Activated B cell treated with CpG ODN at 0.5 μM for 24 hours (primary cell): ENCODE results near the gene ARRB2. TPM values are rescaled to one million over a fixed set of nuclear protein-coding genes. Genes with fewer than 3 reads are reported as not detected.

ENCODE experiments used
- ATAC-seq: fragments of 200-7000 bp; cut with Tn5 transposase; one replicate; pipeline ENCODE4 v1.10.0; 2021; ENCODE audit warnings: low read depth, mild to moderate bottlenecking, moderate library complexity
- CTCF ChIA-PET: fragments of 350-600 bp; sonication (Branson Sonifier 250); formaldehyde crosslinking; loops from one replicate; lab custom pipeline; 2021; ENCODE audit warnings: antibody characterized with exemption; lab: Charles Lee
- POLR2A ChIA-PET: fragments of 350-600 bp; sonication (Branson Sonifier 250); formaldehyde crosslinking; loops from one replicate; lab custom pipeline; 2021; ENCODE audit warnings: antibody characterized with exemption; lab: Charles Lee
- DNase-seq: peaks from one replicate; pipeline ENCODE4 v3.0.0; 2022
- H3K27ac Mint-ChIP-seq: one replicate; pipeline ENCODE4 v1.8.0; 2020; ENCODE audit warnings: mixed read lengths
- H3K27me3 Mint-ChIP-seq: one replicate; pipeline ENCODE4 v1.8.0; 2021; ENCODE audit warnings: mixed read lengths
- H3K36me3 Mint-ChIP-seq: one replicate; pipeline ENCODE4 v1.8.0; 2021; ENCODE audit warnings: low read depth, mixed read lengths
- H3K4me1 Mint-ChIP-seq: one replicate; pipeline ENCODE4 v1.8.0; 2021; ENCODE audit warnings: mixed read lengths
- H3K4me3 Mint-ChIP-seq: one replicate; pipeline ENCODE4 v1.8.0; 2020; ENCODE audit warnings: mild to moderate bottlenecking, mixed read lengths
- H3K9me3 Mint-ChIP-seq: one replicate; pipeline ENCODE4 v1.8.0; 2020; ENCODE audit warnings: mixed read lengths
- intact Hi-C: fragments of 100-400 bp; cut with micrococcal nuclease; formaldehyde crosslinking; loops from one replicate; pipeline ENCODE4 v1.15.1; 2024
- total RNA-seq: library from RNA; stranded (reverse); gene quantifications from 2 replicates; pipeline ENCODE4 v1.2.3, GENCODE V29; 2022
- TF ChIP-seq, protein P1 (sequence below): fragments of 200-600 bp; IDR thresholded peaks from one replicate; pipeline ENCODE4 v1.8.0; 2022; ENCODE audit warnings: antibody characterized with exemption, mild to moderate bottlenecking

ARRB2 gene
- total RNA-seq, 1 donor from 2014 or later = 52.0 TPM

DNA sequence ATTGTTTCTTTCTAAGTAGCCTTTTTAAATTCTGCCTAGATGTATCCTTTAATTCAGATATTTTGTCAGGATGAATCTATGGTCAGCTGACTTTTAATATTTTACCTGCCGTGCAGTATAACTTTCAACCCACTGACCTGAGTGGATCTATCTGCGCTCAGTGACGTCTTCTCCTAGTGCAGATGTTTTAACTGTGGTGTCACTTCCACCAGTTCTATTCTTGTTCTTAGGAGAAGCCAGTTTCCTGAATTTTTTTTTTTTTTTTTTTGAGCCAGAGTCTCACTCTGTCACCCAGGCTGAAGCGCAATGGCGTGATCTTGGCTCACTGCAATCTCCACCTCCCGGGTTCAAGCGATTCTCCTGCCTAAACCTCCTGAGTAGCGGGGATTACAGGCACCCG is 56.3 kb downstream of the ARRB2 start:
- Mint-ChIP-seq H3K27me3 (peaks cover 8% of the 10 kb centered on the region), H3K9me3 (no peaks in the 10 kb centered on the region), H3K27ac (no peak overlapping the region), H3K36me3 (no peaks in the 10 kb centered on the region), H3K4me3 (no peak overlapping the region), H3K4me1 (peaks cover 5% of the 10 kb centered on the region)
- TF ChIP-seq, protein P1, sequence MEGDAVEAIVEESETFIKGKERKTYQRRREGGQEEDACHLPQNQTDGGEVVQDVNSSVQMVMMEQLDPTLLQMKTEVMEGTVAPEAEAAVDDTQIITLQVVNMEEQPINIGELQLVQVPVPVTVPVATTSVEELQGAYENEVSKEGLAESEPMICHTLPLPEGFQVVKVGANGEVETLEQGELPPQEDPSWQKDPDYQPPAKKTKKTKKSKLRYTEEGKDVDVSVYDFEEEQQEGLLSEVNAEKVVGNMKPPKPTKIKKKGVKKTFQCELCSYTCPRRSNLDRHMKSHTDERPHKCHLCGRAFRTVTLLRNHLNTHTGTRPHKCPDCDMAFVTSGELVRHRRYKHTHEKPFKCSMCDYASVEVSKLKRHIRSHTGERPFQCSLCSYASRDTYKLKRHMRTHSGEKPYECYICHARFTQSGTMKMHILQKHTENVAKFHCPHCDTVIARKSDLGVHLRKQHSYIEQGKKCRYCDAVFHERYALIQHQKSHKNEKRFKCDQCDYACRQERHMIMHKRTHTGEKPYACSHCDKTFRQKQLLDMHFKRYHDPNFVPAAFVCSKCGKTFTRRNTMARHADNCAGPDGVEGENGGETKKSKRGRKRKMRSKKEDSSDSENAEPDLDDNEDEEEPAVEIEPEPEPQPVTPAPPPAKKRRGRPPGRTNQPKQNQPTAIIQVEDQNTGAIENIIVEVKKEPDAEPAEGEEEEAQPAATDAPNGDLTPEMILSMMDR = no peak
- ATAC-seq = no peak
- ChIA-PET CTCF (no interaction called here), POLR2A (no interaction called here)
- intact Hi-C loops = no loop called here
- DNase-seq = no peak

DNA sequence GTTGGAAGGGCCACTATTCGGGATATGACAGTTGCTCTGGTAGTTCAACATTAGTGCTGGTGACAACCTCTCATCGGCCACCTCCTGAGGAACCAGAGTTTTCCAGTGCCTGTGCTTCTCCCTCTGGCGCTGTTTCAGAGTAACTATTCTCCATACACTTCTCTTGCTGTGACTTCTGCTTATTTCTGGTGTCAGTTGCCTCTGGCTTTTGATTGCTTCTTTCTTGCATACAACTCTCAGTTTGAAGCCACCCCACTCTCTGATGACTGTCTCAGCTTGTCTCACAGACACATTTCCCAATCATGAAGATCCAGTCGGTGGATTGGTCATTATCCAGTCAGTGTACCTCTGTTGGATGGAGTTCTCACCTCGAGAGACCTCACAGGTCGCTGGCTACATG is 57.9 kb downstream of the ARRB2 start:
- peaks cover 14% of the 10 kb centered on the region for H3K27me3 Mint-ChIP-seq
- no peak overlapping the region for H3K4me3 Mint-ChIP-seq
- ChIA-PET POLR2A (no interaction called here), CTCF (no interaction called here)
- H3K4me1 Mint-ChIP-seq = peaks cover 5% of the 10 kb centered on the region
- H3K27ac Mint-ChIP-seq = peak overlapping the region; percentile 3
- no peaks in the 10 kb centered on the region for H3K36me3 Mint-ChIP-seq
- ATAC-seq (no peak), DNase-seq (no peak)
- intact Hi-C loops = no loop called here
- no peaks in the 10 kb centered on the region for H3K9me3 Mint-ChIP-seq
- TF ChIP-seq, protein P1 = no peak

- H3K27me3 Mint-ChIP-seq = peaks cover 14% of the 10 kb centered on the region
- POLR2A ChIA-PET = no interaction called here
- H3K27ac Mint-ChIP-seq = no peak overlapping the region
Measured at GRCh38 chr17:4769628-4770027, 59.2 kb downstream of the ARRB2 start.

More at GRCh38 chr17:4769628-4770027, 59.2 kb downstream of the ARRB2 start:
- Mint-ChIP-seq H3K36me3 (no peaks in the 10 kb centered on the region), H3K4me1 (peaks cover 8% of the 10 kb centered on the region), H3K9me3 (no peaks in the 10 kb centered on the region), H3K4me3 (no peak overlapping the region)
- ATAC-seq (no peak), DNase-seq (no peak)
- TF ChIP-seq, protein P1 = no peak
- intact Hi-C loops = no loop called here
- CTCF ChIA-PET = interaction anchor here (0.6 kb wide), 1 partner anchor 22 kb away, joined by 3 read pairs; no protein-coding TSS in a partner anchor

Other genes starting within 250 kb of the ARRB2 start
- 0.38 TPM in 1 of 2 replicates, not detected in the other for gene SPNS2, start 211.8 kb upstream of the ARRB2 start, total RNA-seq
- 90.3 and 108 TPM in 2 replicates for gene MYBBP1A, start 155.2 kb upstream of the ARRB2 start, total RNA-seq
- not detected in 2 replicates for gene GGT6, start 150.1 kb upstream of the ARRB2 start, total RNA-seq
- gene SMTNL2, start 126.1 kb upstream of the ARRB2 start, total RNA-seq = not detected in 2 replicates
- not detected in 2 replicates for gene ALOX15, start 69.0 kb upstream of the ARRB2 start, total RNA-seq
- 71.7 and 79.4 TPM in 2 replicates for gene PELP1, start 6.5 kb upstream of the ARRB2 start, total RNA-seq
- 22.9 and 23.6 TPM in 2 replicates for gene MED11, start 20.8 kb downstream of the ARRB2 start, total RNA-seq
- 0.15 and 0.31 TPM in 2 replicates for gene ZMYND15, start 29.2 kb downstream of the ARRB2 start, total RNA-seq
- 3.0 and 3.5 TPM in 2 replicates for gene CXCL16, start 29.3 kb downstream of the ARRB2 start, total RNA-seq
- gene TM4SF5, start 61.3 kb downstream of the ARRB2 start, total RNA-seq = not detected in 2 replicates
- gene VMO1, start 75.7 kb downstream of the ARRB2 start, total RNA-seq = not detected in 2 replicates
- gene GLTPD2, start 78.3 kb downstream of the ARRB2 start, total RNA-seq = not detected in 2 replicates
- gene PSMB6, start 85.5 kb downstream of the ARRB2 start, total RNA-seq = 110 and 123 TPM in 2 replicates
- gene PLD2, start 96.5 kb downstream of the ARRB2 start, total RNA-seq = 49.9 and 54.3 TPM in 2 replicates
- gene MINK1, start 122.7 kb downstream of the ARRB2 start, total RNA-seq = 61.3 and 65.3 TPM in 2 replicates
- gene C17orf107, start 188.9 kb downstream of the ARRB2 start, total RNA-seq = 1.6 and 1.8 TPM in 2 replicates
- 0.38 and 0.66 TPM in 2 replicates for gene CHRNE, start 192.5 kb downstream of the ARRB2 start, total RNA-seq
- not detected in 2 replicates for gene GP1BA, start 221.6 kb downstream of the ARRB2 start, total RNA-seq
- gene SLC25A11, start 229.4 kb downstream of the ARRB2 start, total RNA-seq = 35.3 and 35.8 TPM in 2 replicates
- 93.3 and 108 TPM in 2 replicates for gene RNF167, start 229.6 kb downstream of the ARRB2 start, total RNA-seq
- 1,071 and 1,072 TPM in 2 replicates for gene PFN1, start 237.9 kb downstream of the ARRB2 start, total RNA-seq
- gene ENO3, start 240.5 kb downstream of the ARRB2 start, total RNA-seq = 26.3 and 29.5 TPM in 2 replicates